Peyer's patch (tissue), 4 donors: Measurements from ENCODE around the gene MACROH2A2. TPM values are rescaled to one million over a fixed set of nuclear protein-coding genes. Genes with fewer than 3 reads are reported as not detected.

Source experiments
- DNase-seq, 3 donors: peaks; one replicate each; pipeline ENCODE4 v3.0.0-alpha.2; 2017 to 2019
- H3K27ac ChIP-seq, 4 donors: fragments of 200-600 bp; sonication (generic); one replicate each; pipeline ENCODE4 v1.5.1; 2016 to 2019
- H3K27me3 ChIP-seq, 2 donors: fragments of 200-600 bp; sonication (generic); one replicate each; pipeline ENCODE4 v1.5.1; 2019
- H3K36me3 ChIP-seq, 3 donors: fragments of 200-600 bp; sonication (generic); one replicate each; pipeline ENCODE4 v1.5.1; 2016 to 2019
- H3K4me1 ChIP-seq, 4 donors: fragments of 200-600 bp; sonication (generic); one replicate each; pipeline ENCODE4 v1.5.1; 2016 to 2019
- H3K4me3 ChIP-seq, 4 donors: fragments of 200-600 bp; sonication (generic); 1 replicate in 3 of 4; 2 replicates in 1 of 4; pipeline ENCODE4 v1.5.1; 2016 to 2019; ENCODE audit warnings: mild to moderate bottlenecking in 1 of 4
- H3K9me3 ChIP-seq, 4 donors: fragments of 200-600 bp; sonication (generic); one replicate each; pipeline ENCODE4 v1.5.1; 2016 to 2019; ENCODE audit warnings: mild to moderate bottlenecking in 1 of 4
- CTCF ChIP-seq, 6 experiments: fragments of 450-650 bp in 4 of 6; fragments of 200-600 bp in 2 of 6; sonication (generic) in 1 of 6; IDR thresholded peaks; one replicate each; pipeline ENCODE4 v1.5.1; 2017 to 2019; ENCODE audit warnings: antibody characterized with exemption in 6 of 6, mild to moderate bottlenecking in 3 of 6, moderate library complexity in 1 of 6
- POLR2A ChIP-seq, 2 donors: fragments of 450-650 bp; IDR thresholded peaks; one replicate each; pipeline ENCODE4 v1.5.1; 2017; ENCODE audit warnings: antibody characterized with exemption in 2 of 2, mild to moderate bottlenecking in 2 of 2, moderate library complexity in 2 of 2
- total RNA-seq, 4 donors: library from RNA; depleted of rRNA; stranded (reverse); fragments of >200 nt; gene quantifications; one replicate each; pipeline ENCODE4 v1.1.0, GENCODE V29; 2016

Gene MACROH2A2
- total RNA-seq, 4 donors from 2014 or later = 10.4 to 18.2 (median 13.6) TPM

DNA sequence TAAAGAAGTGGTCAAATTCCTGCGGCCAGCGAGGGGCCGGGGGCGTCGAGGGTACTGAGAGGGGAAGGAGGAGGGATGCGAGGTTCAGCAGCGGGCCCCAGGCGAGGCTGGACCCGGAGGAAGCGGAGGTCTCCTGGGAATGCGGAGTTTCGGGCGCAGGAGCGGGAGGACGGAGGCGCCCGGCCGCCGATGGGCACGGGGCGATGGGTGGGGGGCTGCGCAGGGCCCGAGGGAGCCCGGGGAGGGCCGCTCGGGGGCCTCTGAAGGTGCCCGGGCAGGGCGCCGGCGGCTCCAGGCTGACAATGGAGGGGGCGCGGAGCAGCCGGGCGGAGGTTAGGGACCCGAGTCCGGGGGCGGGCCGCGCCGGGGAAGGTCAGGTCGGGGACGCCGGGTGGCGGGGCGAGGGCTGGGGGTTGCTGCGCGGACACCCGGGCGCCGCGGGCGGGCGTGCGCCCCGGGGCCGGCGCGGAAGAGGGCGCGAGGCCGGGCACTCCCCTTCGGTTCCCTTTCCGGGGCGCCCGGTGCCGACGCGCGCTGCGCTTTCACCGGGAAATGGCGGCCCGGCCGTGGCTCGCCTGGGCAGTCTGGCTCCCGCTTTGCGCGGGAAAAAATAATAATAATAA is 683 bp downstream of the MACROH2A2 start:
- Histone ChIP-seq H3K4me3 (peak overlapping the region; percentile 44 to 84 (median 66)), H3K27me3 (no peaks in the 10 kb centered on the region), H3K27ac (peak overlapping the region in 3 of 4 donors; percentile 38 to 69 (median 38)), H3K36me3 (no peaks in the 10 kb centered on the region), H3K9me3 (no peaks in the 10 kb centered on the region), H3K4me1 (peaks cover 0 to 6% (median 0%) of the 10 kb centered on the region in 4 donors)
- peak in 1 of 3 donors; percentile 55 for DNase-seq
- TF ChIP-seq POLR2A (IDR thresholded peaks at IDR 0.05) = no peak
- no peak for TF ChIP-seq CTCF (IDR thresholded peaks at IDR 0.05)

DNA sequence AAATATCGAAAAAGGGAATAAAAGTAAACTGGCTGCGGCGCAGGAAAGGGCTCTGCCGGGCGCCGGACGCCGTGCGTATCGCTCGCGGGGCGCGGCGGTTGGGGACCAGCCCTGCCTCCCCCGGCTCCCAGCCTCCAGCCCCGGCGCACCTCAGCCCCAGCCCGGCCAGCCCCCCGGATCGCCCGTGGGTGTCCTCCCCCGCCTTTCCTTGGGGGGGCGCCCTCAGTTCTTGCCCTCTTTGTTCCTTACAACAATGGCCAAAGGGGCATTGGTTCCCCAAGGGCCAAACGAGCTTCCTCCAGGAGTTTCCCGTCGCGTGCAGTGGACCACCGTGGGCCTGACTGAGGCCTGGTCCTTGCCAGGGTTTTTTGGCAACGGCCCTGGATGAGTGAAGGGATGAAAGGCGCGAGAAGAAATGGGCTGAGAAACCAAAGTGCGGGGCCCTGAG is 1.2 kb downstream of the MACROH2A2 start:
- TF ChIP-seq POLR2A (IDR thresholded peaks at IDR 0.05) (no peak), CTCF (IDR thresholded peaks at IDR 0.05) (no peak)
- DNase-seq = peak in 1 of 3 donors; percentile 55
- Histone ChIP-seq H3K27me3 (no peaks in the 10 kb centered on the region), H3K36me3 (no peaks in the 10 kb centered on the region), H3K27ac (peak overlapping the region in 1 of 4 donors; percentile 69), H3K9me3 (no peaks in the 10 kb centered on the region), H3K4me1 (peaks cover 0 to 6% (median 0%) of the 10 kb centered on the region in 4 donors), H3K4me3 (peak overlapping the region; percentile 44 to 84 (median 66))

DNA sequence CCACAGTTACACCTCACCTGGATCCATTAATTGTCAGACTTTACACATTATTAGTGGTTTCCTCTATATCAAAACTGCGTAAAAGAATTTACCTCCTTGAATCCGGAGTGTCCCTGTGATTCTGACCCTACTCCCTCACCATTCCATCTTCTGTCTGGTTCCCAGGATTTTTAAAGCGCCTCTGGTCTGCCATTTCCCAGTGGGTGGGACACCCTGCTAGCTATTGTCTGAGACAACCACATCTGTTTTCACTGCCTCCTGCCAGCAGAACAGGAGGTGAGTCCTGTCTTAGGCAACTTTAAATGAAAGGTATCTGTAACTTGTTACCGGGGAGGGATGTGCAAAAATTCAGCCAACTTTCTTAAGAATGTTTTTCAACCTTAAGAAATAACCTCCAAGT is 2.3 kb downstream of the MACROH2A2 start:
- H3K9me3 ChIP-seq = no peaks in the 10 kb centered on the region
- H3K27ac ChIP-seq = no peak overlapping the region
- no peaks in the 10 kb centered on the region for H3K27me3 ChIP-seq
- H3K36me3 ChIP-seq = no peaks in the 10 kb centered on the region
- no peak for DNase-seq
- peaks cover 0 to 6% (median 0%) of the 10 kb centered on the region in 4 donors for H3K4me1 ChIP-seq
- no peak overlapping the region for H3K4me3 ChIP-seq
- no peak for TF ChIP-seq POLR2A (IDR thresholded peaks at IDR 0.05)
- no peak for TF ChIP-seq CTCF (IDR thresholded peaks at IDR 0.05)

DNA sequence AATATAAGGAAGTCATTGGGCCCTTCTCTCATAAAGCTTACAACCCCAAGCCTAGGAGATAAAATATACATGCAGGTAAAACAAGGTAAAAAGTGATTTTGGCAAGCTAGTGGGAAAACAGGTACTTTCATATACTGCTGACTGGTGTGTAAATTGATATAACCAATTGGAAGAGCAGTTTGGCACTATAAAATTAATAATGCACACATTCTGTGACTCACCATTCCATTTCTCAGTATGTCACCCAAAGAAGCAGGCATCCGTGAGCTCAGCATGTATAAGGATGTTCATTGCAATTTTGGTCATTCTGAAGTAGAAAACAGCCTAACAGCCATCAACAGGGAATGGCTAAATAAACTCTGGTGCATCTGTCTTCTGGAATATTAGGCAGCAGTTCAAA is 2.9 kb downstream of the MACROH2A2 start:
- Histone ChIP-seq H3K27ac (no peak overlapping the region), H3K9me3 (no peaks in the 10 kb centered on the region), H3K4me1 (peaks cover 0 to 6% (median 0%) of the 10 kb centered on the region in 4 donors), H3K27me3 (no peaks in the 10 kb centered on the region), H3K36me3 (no peaks in the 10 kb centered on the region), H3K4me3 (no peak overlapping the region)
- TF ChIP-seq CTCF (IDR thresholded peaks at IDR 0.05) (no peak), POLR2A (IDR thresholded peaks at IDR 0.05) (no peak)
- no peak for DNase-seq

DNA sequence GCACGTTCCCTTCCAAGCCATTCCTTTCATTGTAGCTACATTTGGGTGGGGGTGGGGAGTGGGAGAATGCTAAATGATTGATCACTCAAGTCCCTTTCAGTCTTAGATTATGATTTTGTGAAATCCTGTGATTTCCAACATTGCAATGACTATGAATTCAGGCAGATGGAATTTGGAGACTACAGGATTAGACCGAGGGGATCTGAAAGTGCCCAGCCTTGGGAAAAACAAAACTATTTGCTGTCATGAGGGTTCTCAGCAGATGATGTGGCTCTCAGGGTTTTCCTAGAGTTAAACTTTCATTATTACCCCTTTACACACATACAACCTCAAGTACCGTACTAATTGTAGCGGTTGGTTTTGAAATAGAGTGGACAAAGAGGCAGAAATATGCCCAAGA is 4.7 kb downstream of the MACROH2A2 start:
- H3K36me3 ChIP-seq = no peaks in the 10 kb centered on the region
- no peak for DNase-seq
- H3K4me1 ChIP-seq = peaks cover 0 to 6% (median 0%) of the 10 kb centered on the region in 4 donors
- no peaks in the 10 kb centered on the region for H3K27me3 ChIP-seq
- no peak for TF ChIP-seq POLR2A (IDR thresholded peaks at IDR 0.05)
- no peak for TF ChIP-seq CTCF (IDR thresholded peaks at IDR 0.05)
- H3K4me3 ChIP-seq = no peak overlapping the region
- no peak overlapping the region for H3K27ac ChIP-seq
- no peaks in the 10 kb centered on the region for H3K9me3 ChIP-seq
